Breast epithelium (tissue), 4 donors: ENCODE data around the gene MAPK1IP1L. TPM values are rescaled to one million over a fixed set of nuclear protein-coding genes. Genes with fewer than 3 reads are reported as not detected.
"Not testable (repeated sequence)": the region's sequence is repeated elsewhere in the genome, so short reads cannot be mapped to it uniquely, and the experiment has no call there.

Experiments
- DNase-seq, 2 donors: peaks; one replicate each; pipeline ENCODE4 v3.0.0-alpha.2; 2019; ENCODE audit warnings: low spot score in 2 of 2
- H3K27ac ChIP-seq, 2 donors: fragments of 200-600 bp; sonication (generic) in 1 of 2; one replicate each; pipeline ENCODE4 v1.5.1; 2016 to 2019; ENCODE audit warnings: mild to moderate bottlenecking in 1 of 2
- H3K27me3 ChIP-seq, 2 donors: fragments of 200-600 bp; sonication (generic) in 1 of 2; one replicate each; pipeline versions ENCODE4 v1.5.1 to v1.6.0; 2017 to 2019; ENCODE audit warnings: control low read depth in 1 of 2, mild to moderate bottlenecking in 1 of 2
- H3K36me3 ChIP-seq: fragments of 200-600 bp; one replicate; pipeline ENCODE4 v1.5.1; 2019
- H3K4me1 ChIP-seq, 2 donors: fragments of 200-600 bp; sonication (generic); one replicate each; pipeline ENCODE4 v1.5.1; 2016 to 2019; ENCODE audit warnings: control low read depth in 1 of 2
- H3K4me3 ChIP-seq, 3 donors: fragments of 200-600 bp; sonication (generic); 1 replicate in 2 of 3; 2 replicates in 1 of 3; pipeline ENCODE4 v1.5.1; 2016 to 2019; ENCODE audit warnings: mild to moderate bottlenecking in 3 of 3, moderate library complexity in 2 of 3
- H3K9me3 ChIP-seq, 2 donors: fragments of 200-600 bp; sonication (generic) in 1 of 2; one replicate each; pipeline ENCODE4 v1.5.1; 2016 to 2019; ENCODE audit warnings: control low read depth in 1 of 2
- CTCF ChIP-seq, 3 donors: fragments of 450-650 bp; IDR thresholded peaks; one replicate each; pipeline ENCODE4 v1.5.1; 2016 to 2017; ENCODE audit warnings: antibody characterized with exemption in 3 of 3, mild to moderate bottlenecking in 3 of 3, moderate library complexity in 3 of 3
- POLR2A ChIP-seq: fragments of 450-650 bp; IDR thresholded peaks from one replicate; pipeline ENCODE4 v1.6.1; 2016; ENCODE audit warnings: antibody characterized with exemption, mild to moderate bottlenecking, moderate library complexity
- POLR2AphosphoS5 ChIP-seq, 3 donors: sonication (generic); formaldehyde crosslinking; IDR thresholded peaks; one replicate each; pipeline ENCODE4 v1.6.1; 2017; ENCODE audit warnings: antibody characterized with exemption in 3 of 3
- intact Hi-C: fragments of 100-400 bp; cut with DNase I; formaldehyde crosslinking; loops from one replicate; pipeline ENCODE4 v1.15.1; 2023; ENCODE audit warnings: low total_unique reads
- total RNA-seq, 3 donors: library from RNA; depleted of rRNA; stranded (reverse); fragments of >200 nt; gene quantifications; one replicate each; pipeline ENCODE4 v1.1.0, GENCODE V29; 2016

Gene MAPK1IP1L
- total RNA-seq, 3 donors from 2014 or later, result 37.7 to 60.4 (median 39.4) TPM

GRCh38 chr14:55057919-55058318, 6.5 kb downstream of the MAPK1IP1L start:
- intact Hi-C loops, result no loop called here
- DNase-seq, result no peak
- H3K4me1 ChIP-seq, result peaks cover 0 to 6% of the 10 kb centered on the region in 2 donors
- no peak overlapping the region for H3K27ac ChIP-seq
- no peaks in the 10 kb centered on the region for H3K36me3 ChIP-seq
- no peak overlapping the region for H3K4me3 ChIP-seq
- TF ChIP-seq CTCF (IDR thresholded peaks at IDR 0.05) (no peak), POLR2A (no peak), POLR2AphosphoS5 (IDR thresholded peaks at IDR 0.05) (no peak)
- H3K9me3 ChIP-seq, result no peaks in the 10 kb centered on the region
- no peaks in the 10 kb centered on the region for H3K27me3 ChIP-seq

- Histone ChIP-seq H3K4me1 (no peaks in the 10 kb centered on the region), H3K4me3 (no peak overlapping the region), H3K36me3 (no peaks in the 10 kb centered on the region), H3K27ac (no peak overlapping the region), H3K9me3 (no peaks in the 10 kb centered on the region), H3K27me3 (no peaks in the 10 kb centered on the region)
- intact Hi-C loops, result no loop called here
- no peak for TF ChIP-seq POLR2A
- DNase-seq, result no peak
Observed at GRCh38 chr14:55059333-55059732, 7.9 kb downstream of the MAPK1IP1L start.

- no peaks in the 10 kb centered on the region for H3K4me1 ChIP-seq
- H3K36me3 ChIP-seq, result no peaks in the 10 kb centered on the region
- intact Hi-C loops, result no loop called here
- H3K27ac ChIP-seq, result peak overlapping the region; percentile 7 to 56
- H3K9me3 ChIP-seq, result no peaks in the 10 kb centered on the region
- H3K27me3 ChIP-seq, result no peaks in the 10 kb centered on the region
- no peak overlapping the region for H3K4me3 ChIP-seq
- no peak for TF ChIP-seq POLR2A
- TF ChIP-seq CTCF (IDR thresholded peaks at IDR 0.05), result no peak
- no peak for TF ChIP-seq POLR2AphosphoS5 (IDR thresholded peaks at IDR 0.05)
- peak in 1 of 2 donors; percentile 29 for DNase-seq
Observed at GRCh38 chr14:55062517-55063351, 11.3 kb downstream of the MAPK1IP1L start.

- intact Hi-C loops, result not testable (repeated sequence)
Observed at GRCh38 chr14:55064896-55065295, 13.4 kb downstream of the MAPK1IP1L start.

GRCh38 chr14:55065411-55065810, 14.0 kb downstream of the MAPK1IP1L start:
- Histone ChIP-seq H3K4me1 (no peaks in the 10 kb centered on the region), H3K27ac (peak overlapping the region; percentile 61 to 74), H3K27me3 (no peaks in the 10 kb centered on the region), H3K4me3 (no peak overlapping the region), H3K36me3 (no peaks in the 10 kb centered on the region), H3K9me3 (no peaks in the 10 kb centered on the region)
- intact Hi-C loops, result no loop called here
- no peak for TF ChIP-seq POLR2A
- TF ChIP-seq POLR2AphosphoS5 (IDR thresholded peaks at IDR 0.05), result no peak
- no peak for TF ChIP-seq CTCF (IDR thresholded peaks at IDR 0.05)
- peak in 1 of 2 donors; percentile 19 for DNase-seq

More at GRCh38 chr14:55064896-55065295, 13.4 kb downstream of the MAPK1IP1L start:
- H3K4me1 ChIP-seq, DNase-seq, H3K27me3 ChIP-seq, H3K9me3 ChIP-seq, H3K36me3 ChIP-seq, H3K4me3 ChIP-seq: not testable (repeated sequence)
- H3K27ac ChIP-seq, result peak overlapping the region in 1 of 2 donors; percentile 74

- TF ChIP-seq POLR2AphosphoS5 (IDR thresholded peaks at IDR 0.05), result no peak
- no peak for TF ChIP-seq CTCF (IDR thresholded peaks at IDR 0.05)
- TF ChIP-seq POLR2A, result no peak
- intact Hi-C loops, result no loop called here
- H3K36me3 ChIP-seq, result no peaks in the 10 kb centered on the region
- H3K4me3 ChIP-seq, result no peak overlapping the region
- H3K27ac ChIP-seq, result no peak overlapping the region
- DNase-seq, result no peak
- no peaks in the 10 kb centered on the region for H3K27me3 ChIP-seq
- H3K4me1 ChIP-seq, result no peaks in the 10 kb centered on the region
- H3K9me3 ChIP-seq, result no peaks in the 10 kb centered on the region
Observed at GRCh38 chr14:55066223-55066622, 14.8 kb downstream of the MAPK1IP1L start.
